Activated CD8-positive, alpha-beta memory T cell treated with anti-CD3 and anti-CD28 coated beads for 1 hour (primary cell): ENCODE results near the gene PP2D1.
A peak's percentile ranks its signal among the peaks of the same experiment; 100 is the strongest.
"Not testable (repeated sequence)": the region's sequence is repeated elsewhere in the genome, so short reads cannot be mapped to it uniquely, and the experiment has no call there.

ENCODE experiments used
- DNase-seq, 2 donors: peaks; one replicate each; pipeline ENCODE4 v3.0.0-alpha.2; 2020; ENCODE audit warnings: low read depth in 1 of 2; ENCODE audit errors: extremely low read depth in 1 of 2

Gene PP2D1

DNA sequence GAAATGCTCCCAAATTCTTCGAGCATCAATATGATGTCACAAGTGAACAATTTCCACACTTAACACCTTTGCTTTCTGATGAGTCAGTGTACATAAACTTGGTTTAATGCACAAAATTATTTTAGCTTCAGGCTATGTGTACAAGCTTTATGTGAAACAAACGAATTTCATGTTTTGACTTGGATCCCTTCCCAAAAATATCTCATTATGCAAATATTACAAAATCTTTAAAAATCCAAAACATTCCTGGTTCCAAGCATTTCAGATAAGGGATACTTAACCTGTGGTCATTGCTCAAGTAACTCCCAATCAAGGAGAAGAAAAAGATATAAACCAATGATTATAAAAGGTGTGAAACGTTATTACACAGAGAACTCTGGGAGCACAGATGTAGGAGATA lies 40.0 kb downstream of the PP2D1 start:
- no peak for DNase-seq

DNA sequence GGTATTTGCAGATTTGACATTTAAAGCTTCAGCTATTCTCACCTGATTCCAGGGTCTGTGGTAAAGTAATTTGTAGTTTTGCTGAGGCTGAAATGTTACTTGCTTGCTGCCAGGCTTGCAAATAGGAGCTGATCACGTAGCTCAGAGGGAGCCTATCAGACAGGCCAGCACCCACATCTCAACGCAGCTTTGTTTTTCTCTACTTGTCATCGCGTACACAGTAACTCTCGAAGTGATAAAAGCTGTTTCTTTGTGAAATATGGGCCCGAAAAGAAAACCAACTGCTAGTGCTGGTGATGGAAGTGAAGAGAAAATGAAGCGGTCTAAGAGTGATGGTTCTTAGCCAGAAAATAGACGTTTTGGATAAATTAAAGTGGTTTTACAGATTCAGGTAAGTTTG lies 41.7 kb downstream of the PP2D1 start:
- DNase-seq: no peak

DNA sequence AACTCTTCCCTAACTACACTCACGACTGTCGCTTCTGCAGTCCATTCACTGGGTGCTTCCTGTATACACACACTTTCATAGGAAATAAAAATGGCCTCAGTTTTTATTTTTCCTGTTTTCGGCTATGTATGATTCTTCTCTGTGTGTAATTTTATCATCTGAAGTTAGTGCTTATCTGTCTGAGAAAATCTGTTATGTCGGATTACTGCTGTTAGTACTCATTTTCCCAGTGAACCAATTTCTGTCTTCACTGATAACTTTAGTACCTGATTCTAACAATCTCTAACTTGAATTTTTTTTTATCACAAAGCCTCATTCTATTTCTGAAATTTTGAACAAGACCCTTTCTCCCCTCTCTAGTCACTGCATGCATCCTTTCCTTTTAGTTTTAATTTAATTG lies 44.3 kb downstream of the PP2D1 start:
- no peak for DNase-seq

DNA sequence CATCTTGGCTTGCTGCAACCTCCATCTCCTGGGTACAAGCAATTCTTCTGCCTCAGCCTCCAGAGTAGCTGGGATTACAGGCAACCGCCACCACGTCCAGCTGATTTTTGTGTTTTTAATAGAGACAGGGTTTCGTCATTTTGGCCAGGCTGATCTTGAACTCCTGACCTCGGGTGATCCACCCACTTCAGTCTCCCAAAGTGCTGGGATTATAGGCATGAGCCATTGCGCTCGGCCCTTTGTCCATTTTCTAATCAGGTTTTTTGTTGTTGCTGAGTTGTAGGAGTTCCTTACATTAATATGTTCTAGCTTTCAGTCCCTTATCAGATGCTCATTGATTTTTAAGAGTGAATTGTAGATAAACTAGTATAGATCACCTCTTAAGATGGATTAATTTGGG lies 44.9 kb downstream of the PP2D1 start:
- DNase-seq: no peak

DNA sequence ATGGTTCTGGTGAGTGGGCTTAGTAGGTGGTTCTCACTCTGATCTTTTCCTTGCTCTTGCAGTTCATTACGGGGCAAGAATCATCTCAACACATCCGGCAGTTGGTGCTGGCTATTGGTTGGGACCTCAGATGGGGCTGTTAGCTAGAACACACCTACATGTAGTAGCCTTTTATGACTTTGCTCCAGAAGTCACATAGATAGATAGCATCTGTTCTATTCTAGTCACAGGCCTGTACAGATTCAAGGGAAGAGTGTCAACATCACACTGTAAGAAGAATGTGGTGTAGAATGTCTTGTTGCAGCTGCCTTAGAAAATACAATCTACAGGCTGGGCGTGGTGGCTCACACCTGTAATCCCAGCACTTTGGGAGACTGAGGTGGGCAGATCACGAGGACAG lies 50.1 kb downstream of the PP2D1 start:
- no peak for DNase-seq

DNA sequence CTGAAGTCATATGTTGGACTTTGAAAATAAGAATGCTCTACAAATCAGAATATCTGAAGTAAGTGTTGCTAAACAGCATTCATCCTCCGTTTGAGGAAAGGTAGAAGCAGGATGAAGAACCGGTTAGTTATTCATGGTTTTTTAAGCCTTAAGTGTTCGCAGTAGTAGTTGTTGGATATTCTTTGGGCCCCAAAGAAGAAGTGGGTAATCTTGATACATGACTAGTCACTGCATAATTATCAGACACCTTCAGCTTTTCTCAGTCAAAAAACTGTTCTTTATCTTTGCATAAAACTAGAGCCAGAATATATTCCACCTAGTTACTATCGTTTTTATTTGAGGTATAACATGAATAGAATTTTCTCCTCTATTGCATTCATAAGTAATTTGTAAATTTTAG lies 51.4 kb downstream of the PP2D1 start:
- DNase-seq: no peak

DNA sequence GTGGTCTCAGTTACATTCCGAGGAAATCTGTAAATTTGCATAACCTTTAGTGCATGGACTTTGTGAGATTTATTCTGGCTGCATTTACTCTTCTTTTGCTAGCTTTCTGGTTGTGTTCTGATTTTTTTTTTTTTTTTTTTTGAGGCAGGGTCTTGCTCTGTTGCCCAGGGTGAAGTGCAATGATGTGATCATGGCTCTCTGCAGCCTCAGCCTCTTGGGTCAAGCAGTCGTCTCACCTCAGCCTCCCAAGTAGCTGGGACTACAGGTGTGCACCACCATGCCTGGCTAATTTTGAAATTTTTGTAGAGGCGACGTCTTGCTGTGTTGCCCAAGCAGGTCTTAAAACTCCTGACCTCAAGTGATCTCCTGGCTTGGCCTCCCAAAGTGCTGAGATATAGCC lies 52.6 kb downstream of the PP2D1 start:
- no peak for DNase-seq

DNA sequence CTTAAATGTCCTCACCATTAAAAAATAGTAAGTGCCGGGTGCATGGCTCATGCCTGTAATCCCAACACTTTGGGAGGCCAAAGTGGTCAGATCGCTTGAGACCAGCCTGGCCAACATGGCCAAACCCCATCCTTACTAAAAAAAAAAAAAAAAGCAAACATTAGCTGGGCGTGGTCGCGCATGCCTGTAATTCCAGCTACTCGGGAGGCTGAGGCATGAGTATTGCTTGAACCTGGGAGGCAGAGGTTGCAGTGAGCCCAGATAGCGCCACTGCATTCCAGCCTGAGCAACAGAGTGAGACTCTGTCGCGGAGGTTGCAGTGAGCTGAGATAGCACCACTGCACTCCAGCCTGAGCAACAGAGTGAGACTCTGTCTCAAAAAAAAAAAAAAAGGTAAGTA lies 54.7 kb downstream of the PP2D1 start:
- not testable (repeated sequence) for DNase-seq

DNA sequence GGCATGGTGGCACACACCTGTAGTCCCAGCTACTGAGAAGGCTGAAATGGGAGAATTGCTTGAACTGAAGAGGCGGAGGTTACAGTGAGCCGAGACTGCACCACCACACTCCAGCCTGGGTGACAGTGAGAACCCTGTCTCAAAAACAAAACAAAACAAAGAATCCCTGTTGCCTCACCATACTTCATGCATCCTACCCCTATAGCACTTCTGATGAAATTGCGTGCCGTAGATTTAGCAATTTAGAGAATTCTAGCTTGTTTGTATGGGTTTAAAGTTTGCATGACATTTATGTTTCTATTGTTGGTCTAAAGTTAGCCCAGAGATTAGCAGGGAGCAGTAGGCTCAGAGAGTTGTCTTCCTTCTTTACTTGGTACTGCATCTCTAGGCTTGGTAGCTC lies 57.4 kb downstream of the PP2D1 start:
- no peak for DNase-seq

DNA sequence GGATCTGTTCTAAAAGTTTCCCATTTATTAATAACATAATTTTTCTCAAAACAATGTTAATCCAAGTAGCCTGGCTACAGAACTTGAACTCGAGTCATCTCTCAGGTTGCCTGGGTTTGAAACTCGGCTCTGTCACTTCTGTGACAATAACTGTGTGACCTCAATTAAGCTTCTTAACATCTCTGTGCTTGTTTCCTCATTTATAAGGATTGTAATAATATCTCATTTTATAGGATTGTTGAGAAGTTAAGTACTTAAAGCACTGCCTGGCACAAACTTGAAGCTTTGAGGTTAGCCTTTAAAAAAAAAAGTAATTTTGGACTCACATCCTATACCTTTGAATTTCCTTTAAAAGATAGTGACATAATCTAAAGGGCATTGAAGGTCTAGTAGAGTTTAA lies 61.7 kb downstream of the PP2D1 start:
- no peak for DNase-seq

DNA sequence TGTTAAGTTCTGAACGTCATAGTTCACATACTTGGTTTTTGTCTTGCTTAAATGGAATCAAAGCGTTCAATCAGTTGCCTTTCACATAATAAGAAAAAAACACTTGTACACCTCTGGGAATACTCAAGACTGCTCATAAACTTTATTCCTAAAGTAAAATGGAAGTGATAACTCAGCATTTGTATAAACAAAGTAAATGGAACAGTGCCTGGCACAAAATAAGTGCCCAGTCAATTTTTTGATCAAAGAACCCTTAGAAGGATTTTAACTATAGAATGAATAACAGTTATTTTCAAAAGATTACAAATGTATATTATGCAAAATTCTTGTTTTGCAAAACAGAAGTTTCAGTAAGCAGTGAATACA lies 63.9 kb downstream of the PP2D1 start:
- no peak for DNase-seq

DNA sequence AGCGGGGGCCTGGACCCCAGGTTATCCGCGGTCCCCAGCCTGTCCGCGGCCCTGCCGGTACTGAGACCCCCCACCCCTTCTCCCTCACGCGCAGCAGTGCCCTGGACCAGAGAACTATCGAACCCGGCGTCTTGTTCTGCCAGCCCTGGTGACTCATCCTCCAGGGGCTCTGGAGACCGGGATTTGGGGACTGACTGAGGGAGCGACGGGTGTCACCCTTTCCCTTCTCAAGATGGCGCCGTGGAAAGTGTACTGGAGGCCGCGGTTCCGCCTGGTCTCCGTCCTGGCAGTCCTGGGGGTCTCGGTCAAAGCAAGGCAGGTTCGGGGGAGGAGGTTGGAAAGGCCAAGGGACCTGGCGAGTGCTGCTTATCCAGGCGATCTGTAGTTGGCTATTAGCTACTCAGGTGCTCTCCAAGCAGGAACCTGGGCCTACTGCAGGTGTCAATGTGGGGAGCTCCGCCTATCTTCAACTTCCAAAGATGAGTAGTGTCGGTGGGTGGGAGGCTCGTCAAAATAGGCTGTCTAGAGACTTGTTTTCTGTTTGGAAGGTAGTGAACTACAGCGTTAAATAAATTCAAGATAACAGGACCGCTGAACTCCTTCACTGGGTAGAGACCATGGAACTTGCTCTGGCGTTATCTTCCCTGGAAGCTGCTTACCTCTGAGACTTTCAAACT lies 64.4 kb downstream of the PP2D1 start:
- DNase-seq: peak in 1 of 2 donors; percentile 14

DNA sequence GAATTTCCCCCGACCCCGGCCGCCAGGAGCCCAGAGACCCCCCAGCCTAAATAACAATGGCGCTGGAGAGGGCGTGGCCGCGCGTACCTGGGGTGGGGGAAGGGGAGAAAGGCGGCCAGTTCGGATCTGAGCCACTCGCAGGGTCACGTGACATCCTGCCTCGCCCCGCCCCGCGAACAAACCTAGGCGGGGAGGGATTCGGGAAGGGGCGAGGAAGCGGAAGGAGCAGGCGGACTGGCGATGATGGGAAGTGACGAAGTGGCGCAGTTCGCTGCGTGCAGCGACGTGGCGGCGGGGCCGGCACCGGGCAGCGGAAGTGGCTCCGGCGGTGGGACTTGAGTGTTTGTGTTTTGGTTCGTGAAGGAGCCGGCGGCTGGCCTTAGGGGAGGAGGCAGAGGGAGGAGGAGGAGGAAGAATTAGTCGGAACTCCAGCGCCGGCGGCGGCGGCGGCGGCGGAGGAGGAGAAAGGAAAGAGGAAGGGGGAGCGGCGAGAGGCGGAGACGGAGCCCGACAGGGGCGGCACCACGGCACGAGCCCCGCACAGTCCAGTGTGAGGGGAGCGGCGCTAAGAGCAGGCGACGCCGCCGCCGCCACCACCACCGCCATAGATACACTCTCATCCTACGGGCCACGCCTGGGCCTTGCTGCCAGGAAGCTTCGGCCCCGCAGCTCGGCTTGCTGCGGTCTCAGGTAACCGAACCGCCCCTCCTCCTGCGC lies 65.1 kb downstream of the PP2D1 start, which contains the start of gene RAB5A:
RAB5A (plus strand) TSS at position 266 of the 717 bp plus-strand sequence. CDS start 3,802 bp downstream, outside the sequence.
- peak; percentile 89 to 92 for DNase-seq

DNA sequence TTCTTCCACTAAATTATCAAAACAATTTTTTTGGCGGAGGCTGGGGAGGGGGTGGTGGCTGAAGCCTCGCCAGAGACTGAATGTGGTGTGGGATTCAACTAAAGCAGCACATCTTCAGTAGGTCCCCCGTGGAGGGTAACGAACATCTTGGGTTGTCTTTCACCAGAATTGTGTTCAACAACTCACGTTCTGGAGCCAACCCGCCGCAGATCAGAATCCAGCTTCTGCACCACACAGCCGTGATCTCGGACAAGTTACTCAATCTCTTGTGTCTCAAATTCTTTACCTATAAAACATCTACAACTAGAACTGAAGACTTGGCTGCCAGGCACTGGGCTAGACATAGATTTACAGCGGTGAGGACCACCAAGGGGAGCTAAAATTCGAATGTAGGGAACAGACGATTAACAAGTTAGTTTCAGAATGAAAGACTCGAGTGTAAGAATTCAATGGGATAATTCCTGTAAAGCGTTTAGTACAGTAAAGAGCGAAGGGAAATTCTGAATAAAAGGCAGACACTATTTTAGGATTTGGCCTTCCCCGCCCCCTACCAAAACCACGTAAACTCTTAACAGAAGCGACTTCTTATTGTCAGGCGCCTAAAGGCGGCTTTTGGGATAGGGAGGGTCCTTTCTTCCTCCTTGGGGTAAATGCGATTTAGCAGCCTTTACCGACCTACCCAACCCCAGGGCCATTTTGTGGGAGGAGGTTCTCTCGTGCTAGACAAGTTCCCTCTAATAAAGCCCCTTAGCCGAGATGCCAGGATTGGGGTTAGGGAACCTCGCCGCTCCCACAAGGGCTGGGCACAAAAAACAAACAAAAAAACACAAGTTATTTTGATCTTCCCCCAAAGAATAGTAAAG lies 65.9 kb downstream of the PP2D1 start:
- no peak for DNase-seq

DNA sequence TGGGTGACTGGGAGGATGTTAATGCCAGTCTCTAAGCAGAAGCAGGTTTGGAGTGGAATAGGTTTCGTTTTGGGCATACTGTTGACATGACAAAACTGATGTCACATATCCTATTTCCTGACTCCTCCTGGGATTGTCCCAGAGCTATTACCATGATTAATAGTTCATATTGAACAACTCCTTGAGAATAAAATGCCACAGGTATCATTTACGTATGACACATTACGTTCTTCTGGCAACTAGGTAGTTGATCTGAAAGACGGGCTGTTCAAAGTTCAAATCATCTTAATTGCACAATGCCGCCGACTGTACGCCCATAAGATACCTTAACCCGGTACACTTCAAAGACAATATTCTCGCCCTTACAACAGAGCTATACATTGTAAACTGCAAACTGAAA lies 66.5 kb downstream of the PP2D1 start:
- DNase-seq: no peak

DNA sequence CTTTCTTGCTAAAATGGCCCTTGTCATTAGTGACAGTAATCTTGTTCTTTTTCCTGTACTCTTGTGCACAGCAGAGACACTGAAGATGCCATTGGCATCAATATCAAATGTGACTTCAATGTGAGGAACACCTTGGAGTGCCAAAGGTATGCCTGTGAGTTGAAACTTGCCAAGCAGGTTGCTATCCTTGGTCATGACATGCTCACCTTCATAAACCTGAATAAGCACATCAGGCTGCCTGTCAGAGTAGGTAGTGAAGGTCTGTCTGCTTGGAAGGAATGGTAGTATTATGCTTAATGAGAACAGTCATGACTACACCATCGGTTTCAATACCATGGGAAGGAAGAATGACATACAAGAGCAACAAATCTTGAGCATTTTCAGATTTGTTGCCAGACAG lies 71.4 kb downstream of the PP2D1 start:
- no peak for DNase-seq

DNA sequence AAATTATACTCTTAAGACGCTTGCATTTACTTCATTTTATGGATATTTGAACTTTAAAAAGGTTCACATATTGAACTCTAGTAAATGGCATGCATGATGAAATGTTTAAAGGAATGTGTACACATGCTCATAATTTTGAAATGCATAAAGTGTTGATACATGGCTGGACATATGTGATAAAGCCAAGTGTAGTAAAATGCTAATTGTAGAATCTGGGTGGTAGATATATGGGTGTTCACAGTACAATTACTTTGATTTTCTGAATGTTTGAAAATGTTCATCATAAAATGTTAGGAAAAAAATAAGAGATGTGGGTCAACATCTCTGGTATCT lies 73.8 kb downstream of the PP2D1 start:
- no peak for DNase-seq

DNA sequence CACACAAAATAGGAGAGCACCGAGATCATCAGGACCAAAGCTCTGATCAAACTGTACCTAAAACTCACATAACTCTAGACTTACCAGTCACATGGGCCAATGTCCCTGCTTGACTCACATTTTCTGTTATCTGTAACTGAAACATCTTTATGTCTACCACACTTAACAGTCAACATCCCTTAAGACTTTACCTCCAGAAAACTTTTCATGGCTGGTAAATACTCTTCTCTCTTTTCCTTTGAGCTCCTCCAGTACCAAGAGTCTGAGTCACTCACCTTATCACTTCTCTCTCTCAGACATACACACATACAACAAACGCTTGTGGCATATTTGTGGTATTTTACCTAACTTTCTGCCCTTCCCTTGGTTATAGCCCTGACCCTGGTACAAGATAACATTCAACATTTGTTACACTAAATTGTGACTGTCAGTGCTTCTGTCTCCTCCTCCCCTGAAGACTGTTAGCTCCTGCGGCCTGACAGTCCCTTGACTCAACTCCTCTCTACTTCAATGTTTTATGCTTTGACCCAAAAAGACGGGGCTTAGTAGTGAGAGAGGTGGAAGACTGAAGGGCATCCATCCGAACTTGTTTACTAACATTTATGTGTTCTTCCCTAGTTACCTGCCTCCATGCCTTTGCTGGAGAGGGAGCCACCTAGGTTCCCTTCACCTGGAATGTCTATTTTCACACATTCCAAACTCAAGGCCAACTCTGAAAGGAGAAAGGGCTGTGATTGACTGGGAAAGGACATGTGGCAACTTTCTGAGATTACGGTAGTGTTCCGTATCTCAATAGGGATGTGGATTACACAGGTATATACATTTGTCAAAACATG lies 74.4 kb downstream of the PP2D1 start:
- DNase-seq: no peak
